Ovary (tissue), 9 donors: Measurements from ENCODE around the gene FAM222B. TPM values are rescaled to one million over a fixed set of nuclear protein-coding genes. Genes with fewer than 3 reads are reported as not detected.
"Not testable (repeated sequence)": the region's sequence is repeated elsewhere in the genome, so short reads cannot be mapped to it uniquely, and the experiment has no call there.

Experiments used
- DNase-seq, 5 donors: peaks; one replicate each; pipeline ENCODE4 v3.0.0-alpha.2; 2019 to 2020
- H3K27ac ChIP-seq, 2 donors: fragments of 200-600 bp; one replicate each; pipeline versions ENCODE4 v1.5.1 to v1.8.0; 2019 to 2022
- H3K27me3 ChIP-seq: fragments of 200-600 bp; one replicate; pipeline ENCODE4 v1.8.0; 2022
- H3K36me3 ChIP-seq: fragments of 200-600 bp; sonication (generic); one replicate; pipeline ENCODE4 v1.5.1; 2019
- H3K4me1 ChIP-seq: one replicate; pipeline ENCODE4 v1.8.1; 2013; ENCODE audit warnings: mild to moderate bottlenecking, moderate library complexity; ENCODE audit not compliant: insufficient read depth
- H3K4me3 ChIP-seq: fragments of 200-600 bp; sonication (generic); one replicate; pipeline ENCODE4 v1.5.1; 2017
- H3K9me3 ChIP-seq, 2 donors: fragments of 200-600 bp in 1 of 2; sonication (generic) in 1 of 2; one replicate each; pipeline versions ENCODE4 v1.5.1 to v1.8.1; 2013 to 2019; ENCODE audit warnings: mild to moderate bottlenecking in 1 of 2, moderate library complexity in 1 of 2
- EP300 ChIP-seq: sonication (generic); formaldehyde crosslinking; IDR thresholded peaks from one replicate; pipeline ENCODE4 v1.6.1; 2017; ENCODE audit warnings: antibody characterized with exemption
- POLR2A ChIP-seq: fragments of 450-650 bp; IDR thresholded peaks from one replicate; pipeline ENCODE4 v1.6.1; 2017; ENCODE audit warnings: antibody characterized with exemption, mild to moderate bottlenecking, moderate library complexity
- WGBS, 3 donors: extraction: QIAGEN DNeasy Blood & Tissue Kit in 1 of 3; methylation state at CpG; one replicate each; pipeline versions ENCODE4 v1.1.5 to v1.1.7; 2013 to 2017; 5-methylcytosine and 5-hydroxymethylcytosine counted together
- intact Hi-C, 4 donors: fragments of 100-400 bp; cut with DNase I; formaldehyde crosslinking; loops; one replicate each; pipeline versions ENCODE4 v1.11.0 to v1.15.1; 2022 to 2023
- polyA plus RNA-seq, 2 donors: library from polyadenylated mRNA; stranded (reverse); fragments of 200-250 nt in 1 of 2; fragments of 350-450 nt in 1 of 2; fragmentation: Illumina TruSeq in 1 of 2; extraction: RNeasy Lipid Tissue Mini Kit (QIAGEN cat#74804) in 1 of 2; gene quantifications; one replicate each; pipeline ENCODE4 v1.2.3, GENCODE V29; 2013 to 2014
- total RNA-seq, 7 donors: library from RNA; depleted of rRNA in 2 of 7; stranded (reverse); fragments of >200 nt in 2 of 7; fragmentation: NEBNext Ultra II Directional in 3 of 7; extraction: Animal tissue kit (Norgen Biotek cat#: 25700) in 3 of 7; gene quantifications; one replicate each; pipeline versions ENCODE4 v1.1.0 to v1.2.4, GENCODE V29; 2016 to 2023
- TF ChIP-seq, protein P1 (sequence below), 3 donors: fragments of 450-650 bp in 2 of 3; fragments of 200-600 bp in 1 of 3; IDR thresholded peaks; one replicate each; pipeline versions ENCODE4 v1.5.1 to v1.8.0; 2016 to 2022; ENCODE audit warnings: antibody characterized with exemption in 3 of 3, mild to moderate bottlenecking in 1 of 3
- donor health status: DM: no; HTN: no; CAD: no; lungs with moderate emphysema.
- donor health status: DM: no; HTN: no; CAD: no.
- donor health status: Bipolar disorder and iron deficiency.
- donor health status: DM: yes; HTN: yes; CAD: no.
- donor health status: DM: no; HTN: no; CAD: no.
- donor health status: DM: yes; HTN: yes; CAD: no.

FAM222B gene
- total and polyA plus RNA-seq, 9 donors = 8.0 to 19.8 (median 15.9) TPM

DNA sequence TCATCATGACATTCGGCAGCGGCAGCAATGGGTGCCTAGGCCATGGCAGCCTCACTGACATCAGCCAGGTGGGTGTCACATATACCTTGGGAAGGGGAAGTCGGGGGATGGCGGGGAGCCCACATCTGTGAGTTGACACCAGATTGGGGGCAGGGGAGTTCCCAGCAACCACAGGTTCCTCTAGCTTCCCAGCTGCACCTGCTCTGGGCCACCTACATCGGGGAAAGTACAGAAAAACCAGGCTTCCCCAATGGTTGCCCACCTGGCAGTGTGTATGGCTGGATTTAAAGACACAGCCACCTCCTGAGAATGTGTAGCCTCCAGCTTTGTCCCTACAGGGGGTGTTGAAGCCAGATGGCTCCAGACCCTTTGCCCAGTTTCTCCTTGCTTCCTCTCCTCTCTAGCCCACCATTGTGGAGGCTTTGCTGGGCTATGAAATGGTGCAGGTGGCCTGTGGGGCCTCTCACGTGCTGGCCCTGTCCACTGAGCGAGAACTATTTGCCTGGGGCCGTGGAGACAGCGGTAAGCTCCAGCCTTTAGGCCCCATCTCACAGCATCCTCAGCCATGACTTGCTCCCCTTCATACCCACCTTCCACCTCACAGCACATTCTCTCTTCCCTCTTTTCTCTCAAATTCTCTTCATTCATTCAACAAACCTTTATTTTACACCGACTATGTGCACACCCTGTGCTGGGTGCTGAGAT lies 103.8 kb downstream of the FAM222B start:
- no peaks in the 10 kb centered on the region for H3K9me3 ChIP-seq

DNA sequence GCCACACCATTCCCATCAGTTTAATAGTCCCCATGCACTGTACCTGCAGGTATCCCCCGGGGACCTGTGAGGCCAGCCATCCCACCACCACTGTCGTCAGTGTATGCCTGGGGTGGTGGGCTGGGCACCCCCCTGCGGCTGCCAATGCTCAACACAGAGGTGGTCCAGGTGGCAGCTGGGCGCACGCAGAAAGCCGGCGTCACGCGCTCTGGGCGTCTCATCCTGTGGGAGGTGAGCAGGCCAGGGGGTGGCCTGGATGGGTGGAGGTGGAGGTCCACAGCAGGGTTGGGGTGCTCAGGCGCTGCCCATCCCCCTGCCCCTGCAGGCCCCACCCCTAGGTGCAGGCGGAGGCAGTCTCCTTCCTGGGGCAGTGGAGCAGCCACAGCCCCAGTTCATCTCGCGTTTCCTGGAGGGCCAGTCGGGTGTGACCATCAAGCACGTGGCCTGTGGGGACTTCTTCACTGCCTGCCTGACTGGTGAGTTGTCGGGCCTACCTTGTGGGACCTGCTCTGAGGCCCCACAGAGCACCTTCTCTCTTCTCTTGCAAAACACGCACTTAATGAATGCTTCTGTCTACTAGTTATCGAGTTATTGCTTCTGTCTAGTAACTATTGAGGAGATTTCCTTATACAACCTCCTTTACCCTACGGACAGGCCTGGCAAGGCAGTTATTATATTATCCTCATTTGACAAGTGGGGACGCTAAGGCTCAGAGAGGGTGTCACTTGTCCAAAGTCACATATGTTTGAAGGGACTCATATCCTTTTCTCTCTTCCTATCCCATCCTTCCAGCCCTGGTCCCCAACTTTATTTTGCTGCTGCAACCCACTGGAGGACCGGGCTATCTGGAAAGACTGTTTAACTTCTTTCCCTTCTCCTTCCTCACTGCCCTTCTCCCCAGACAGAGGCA lies 104.6 kb downstream of the FAM222B start:
- no peak overlapping the region for H3K4me3 ChIP-seq
- intact Hi-C loops = no loop called here
- H3K9me3 ChIP-seq = no peaks in the 10 kb centered on the region
- H3K27ac ChIP-seq = no peak overlapping the region
- WGBS, 3 donors = 85 to 93% (median 87%) methylated on average over 19 to 22 of the region's 22 CpGs
- no peaks in the 10 kb centered on the region for H3K27me3 ChIP-seq
- H3K4me1 ChIP-seq = no peaks in the 10 kb centered on the region
- TF ChIP-seq, protein P1, sequence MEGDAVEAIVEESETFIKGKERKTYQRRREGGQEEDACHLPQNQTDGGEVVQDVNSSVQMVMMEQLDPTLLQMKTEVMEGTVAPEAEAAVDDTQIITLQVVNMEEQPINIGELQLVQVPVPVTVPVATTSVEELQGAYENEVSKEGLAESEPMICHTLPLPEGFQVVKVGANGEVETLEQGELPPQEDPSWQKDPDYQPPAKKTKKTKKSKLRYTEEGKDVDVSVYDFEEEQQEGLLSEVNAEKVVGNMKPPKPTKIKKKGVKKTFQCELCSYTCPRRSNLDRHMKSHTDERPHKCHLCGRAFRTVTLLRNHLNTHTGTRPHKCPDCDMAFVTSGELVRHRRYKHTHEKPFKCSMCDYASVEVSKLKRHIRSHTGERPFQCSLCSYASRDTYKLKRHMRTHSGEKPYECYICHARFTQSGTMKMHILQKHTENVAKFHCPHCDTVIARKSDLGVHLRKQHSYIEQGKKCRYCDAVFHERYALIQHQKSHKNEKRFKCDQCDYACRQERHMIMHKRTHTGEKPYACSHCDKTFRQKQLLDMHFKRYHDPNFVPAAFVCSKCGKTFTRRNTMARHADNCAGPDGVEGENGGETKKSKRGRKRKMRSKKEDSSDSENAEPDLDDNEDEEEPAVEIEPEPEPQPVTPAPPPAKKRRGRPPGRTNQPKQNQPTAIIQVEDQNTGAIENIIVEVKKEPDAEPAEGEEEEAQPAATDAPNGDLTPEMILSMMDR (IDR thresholded peaks at IDR 0.05) = no peak
- TF ChIP-seq POLR2A (no peak), EP300 (no peak)
- DNase-seq = no peak
- no peaks in the 10 kb centered on the region for H3K36me3 ChIP-seq

More for the DNA sequence above, 103.8 kb downstream of the FAM222B start:
- 86 to 88% (median 86%) methylated on average over 10 of the region's 10 CpGs for WGBS, 3 donors
- Histone ChIP-seq H3K4me3 (no peak overlapping the region), H3K36me3 (no peaks in the 10 kb centered on the region), H3K27ac (no peak overlapping the region), H3K4me1 (no peaks in the 10 kb centered on the region), H3K27me3 (no peaks in the 10 kb centered on the region)
- intact Hi-C loops = no loop called here
- no peak for DNase-seq
- TF ChIP-seq, protein P1 (IDR thresholded peaks at IDR 0.05) = no peak
- TF ChIP-seq EP300 (no peak), POLR2A (no peak)

DNA sequence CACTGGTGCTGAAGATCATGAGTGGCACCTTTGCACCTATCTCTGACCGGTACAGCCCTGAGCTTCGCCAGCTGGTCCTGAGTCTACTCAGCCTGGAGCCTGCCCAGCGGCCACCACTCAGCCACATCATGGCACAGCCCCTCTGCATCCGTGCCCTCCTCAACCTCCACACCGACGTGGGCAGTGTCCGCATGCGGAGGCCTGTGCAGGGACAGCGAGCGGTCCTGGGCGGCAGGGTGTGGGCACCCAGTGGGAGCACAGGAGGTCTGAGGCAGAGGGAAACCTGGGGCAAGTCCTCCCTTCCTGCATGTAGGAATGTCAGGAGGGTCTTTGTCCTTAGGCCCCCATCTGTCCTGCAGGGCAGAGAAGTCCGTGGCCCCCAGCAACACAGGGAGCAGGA lies 105.3 kb downstream of the FAM222B start:
- intact Hi-C loops = no loop called here
- TF ChIP-seq, protein P1 (IDR thresholded peaks at IDR 0.05) = no peak
- TF ChIP-seq EP300 = no peak
- TF ChIP-seq POLR2A = no peak
- Histone ChIP-seq H3K27me3 (no peaks in the 10 kb centered on the region), H3K4me3 (no peak overlapping the region), H3K4me1 (no peaks in the 10 kb centered on the region), H3K36me3 (no peaks in the 10 kb centered on the region), H3K27ac (no peak overlapping the region), H3K9me3 (no peaks in the 10 kb centered on the region)
- DNase-seq = no peak
- WGBS, 3 donors = 96 to 97% (median 96%) methylated on average over 12 of the region's 12 CpGs

DNA sequence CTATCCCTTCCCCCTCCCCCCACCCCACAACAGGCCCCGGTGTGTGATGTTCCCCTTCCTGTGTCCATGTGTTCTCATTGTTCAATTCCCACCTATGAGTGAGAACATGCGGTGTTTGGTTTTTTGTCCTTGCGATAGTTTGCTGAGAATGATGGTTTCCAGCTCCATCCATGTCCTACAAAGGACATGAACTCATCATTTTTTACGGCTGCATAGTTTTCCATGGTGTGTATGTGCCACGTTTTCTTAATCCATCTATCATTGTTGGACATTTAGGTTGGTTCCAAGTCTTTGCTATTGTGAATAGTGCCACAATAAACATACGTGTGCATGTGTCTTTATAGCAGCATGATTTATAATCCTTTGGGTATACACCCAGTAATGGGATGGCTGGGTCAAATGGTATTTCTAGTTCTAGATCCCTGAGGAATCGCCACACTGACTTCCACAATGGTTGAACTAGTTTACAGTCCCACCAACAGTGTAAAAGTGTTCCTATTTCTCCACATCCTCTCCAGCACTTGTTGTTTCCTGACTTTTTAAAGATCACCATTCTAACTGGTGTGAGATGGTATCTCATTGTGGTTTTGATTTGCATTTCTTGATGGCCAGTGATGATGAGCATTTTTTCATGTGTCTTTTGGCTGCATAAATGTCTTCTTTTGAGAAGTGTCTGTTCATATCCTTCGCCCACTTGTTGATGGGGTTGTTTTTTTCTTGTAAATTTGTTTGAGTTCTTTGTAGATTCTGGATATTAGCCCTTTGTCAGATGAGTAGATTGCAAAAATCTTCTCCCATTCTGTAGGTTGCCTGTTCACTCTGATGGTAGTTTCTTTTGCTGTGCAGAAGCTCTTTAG lies 106.4 kb downstream of the FAM222B start:
- H3K9me3 ChIP-seq, intact Hi-C loops, H3K27me3 ChIP-seq, H3K36me3 ChIP-seq, H3K4me1 ChIP-seq, DNase-seq, H3K27ac ChIP-seq, H3K4me3 ChIP-seq: not testable (repeated sequence)
- 90 to 97% (median 94%) methylated on average over 5 to 8 of the region's 8 CpGs for WGBS, 3 donors
